Natural killer cell (primary cell): Measurements from ENCODE around the gene MPEG1. TPM values are rescaled to one million over a fixed set of nuclear protein-coding genes. Genes with fewer than 3 reads are reported as not detected.

Source experiments
- ATAC-seq, 3 donors: fragments of 150-1000 bp in 2 of 3; fragments of 200-7000 bp in 1 of 3; cut with Tn5 transposase; 1 replicate in 1 of 3; 2 replicates in 2 of 3; pipeline ENCODE4 v1.10.0; 2021; ENCODE audit warnings: mild to moderate bottlenecking in 2 of 3, moderate library complexity in 2 of 3
- DNase-seq, 2 donors: peaks; one replicate each; pipeline versions ENCODE4 v3.0.0 to v3.0.0-alpha.2; 2013 to 2021; ENCODE audit warnings: mixed read lengths in 1 of 2
- H3K27ac ChIP-seq: one replicate; pipeline ENCODE4 v1.5.1; 2013; ENCODE audit warnings: mild to moderate bottlenecking, low read length
- H3K27me3 ChIP-seq: one replicate; pipeline ENCODE4 v1.6.1; 2013; ENCODE audit warnings: low read length; ENCODE audit not compliant: control insufficient read depth, insufficient read depth
- H3K36me3 ChIP-seq: one replicate; pipeline ENCODE4 v1.6.1; 2013; ENCODE audit warnings: low read length; ENCODE audit not compliant: control insufficient read depth, insufficient read depth
- H3K4me1 ChIP-seq: one replicate; pipeline ENCODE4 v1.6.1; 2013; ENCODE audit warnings: low read length; ENCODE audit not compliant: control insufficient read depth, insufficient read depth
- H3K4me3 ChIP-seq: one replicate; pipeline ENCODE4 v1.5.1; 2013; ENCODE audit warnings: low read length
- H3K9me3 ChIP-seq: one replicate; pipeline ENCODE4 v1.6.1; 2013; ENCODE audit warnings: low read length; ENCODE audit not compliant: control insufficient read depth, insufficient read depth
- H3K27ac Mint-ChIP-seq, 2 donors: one replicate each; pipeline ENCODE4 v1.8.0; 2022; ENCODE audit warnings: mild to moderate bottlenecking in 2 of 2, mixed read lengths in 2 of 2, moderate library complexity in 1 of 2
- H3K27me3 Mint-ChIP-seq, 2 donors: one replicate each; pipeline ENCODE4 v1.8.0; 2022; ENCODE audit warnings: low read depth in 2 of 2, mixed read lengths in 2 of 2
- H3K36me3 Mint-ChIP-seq: one replicate; pipeline ENCODE4 v1.8.0; 2022; ENCODE audit warnings: mixed read lengths
- H3K4me1 Mint-ChIP-seq, 2 donors: one replicate each; pipeline ENCODE4 v1.8.0; 2022; ENCODE audit warnings: mixed read lengths in 2 of 2
- H3K4me3 Mint-ChIP-seq: one replicate; pipeline ENCODE4 v1.8.0; 2022; ENCODE audit warnings: mild to moderate bottlenecking, moderate library complexity, mixed read lengths
- H3K9me3 Mint-ChIP-seq, 2 donors: one replicate each; pipeline ENCODE4 v1.8.0; 2022; ENCODE audit warnings: mixed read lengths in 2 of 2
- WGBS: methylation state at CpG from one replicate; pipeline ENCODE4 v1.1.7; 2013; ENCODE audit warnings: missing lambda C conversion rate; ENCODE audit not compliant: insufficient coverage; 5-methylcytosine and 5-hydroxymethylcytosine counted together
- intact Hi-C: fragments of 100-400 bp; cut with micrococcal nuclease; formaldehyde crosslinking; loops from one replicate; pipeline ENCODE4 v1.14.2; 2022
- total RNA-seq, 4 donors: library from RNA; stranded (reverse); fragments of 120-200 nt in 1 of 4; gene quantifications; one replicate each; pipeline versions ENCODE4 v1.2.3 to v1.2.4, GENCODE V29; 2013 to 2022
- TF ChIP-seq, protein P1 (sequence below): fragments of 200-600 bp; IDR thresholded peaks from one replicate; pipeline ENCODE4 v1.8.0; 2022; ENCODE audit warnings: antibody characterized with exemption

MPEG1 gene
- total RNA-seq, 3 donors from 2014 or later (not counting 1 experiment from before 2014, with no cell fraction given) = 11.1 to 20.0 (median 19.6) TPM

- 75% methylated on average over 1 of the region's 1 CpG for WGBS
- no peak overlapping the region for H3K27ac ChIP-seq
- H3K4me3 Mint-ChIP-seq = no peak overlapping the region
- H3K9me3 Mint-ChIP-seq = no peaks in the 10 kb centered on the region
- H3K36me3 Mint-ChIP-seq = no peaks in the 10 kb centered on the region
- peaks cover 6 to 21% of the 10 kb centered on the region in 2 donors for H3K4me1 Mint-ChIP-seq
- DNase-seq (no peak), ATAC-seq (no peak)
- no peaks in the 10 kb centered on the region for H3K27me3 ChIP-seq
- H3K4me3 ChIP-seq = no peak overlapping the region
- intact Hi-C loops = no loop called here
- peaks cover 12% of the 10 kb centered on the region for H3K4me1 ChIP-seq
- H3K27me3 Mint-ChIP-seq = no peaks in the 10 kb centered on the region
- H3K36me3 ChIP-seq = no peaks in the 10 kb centered on the region
- TF ChIP-seq, protein P1, sequence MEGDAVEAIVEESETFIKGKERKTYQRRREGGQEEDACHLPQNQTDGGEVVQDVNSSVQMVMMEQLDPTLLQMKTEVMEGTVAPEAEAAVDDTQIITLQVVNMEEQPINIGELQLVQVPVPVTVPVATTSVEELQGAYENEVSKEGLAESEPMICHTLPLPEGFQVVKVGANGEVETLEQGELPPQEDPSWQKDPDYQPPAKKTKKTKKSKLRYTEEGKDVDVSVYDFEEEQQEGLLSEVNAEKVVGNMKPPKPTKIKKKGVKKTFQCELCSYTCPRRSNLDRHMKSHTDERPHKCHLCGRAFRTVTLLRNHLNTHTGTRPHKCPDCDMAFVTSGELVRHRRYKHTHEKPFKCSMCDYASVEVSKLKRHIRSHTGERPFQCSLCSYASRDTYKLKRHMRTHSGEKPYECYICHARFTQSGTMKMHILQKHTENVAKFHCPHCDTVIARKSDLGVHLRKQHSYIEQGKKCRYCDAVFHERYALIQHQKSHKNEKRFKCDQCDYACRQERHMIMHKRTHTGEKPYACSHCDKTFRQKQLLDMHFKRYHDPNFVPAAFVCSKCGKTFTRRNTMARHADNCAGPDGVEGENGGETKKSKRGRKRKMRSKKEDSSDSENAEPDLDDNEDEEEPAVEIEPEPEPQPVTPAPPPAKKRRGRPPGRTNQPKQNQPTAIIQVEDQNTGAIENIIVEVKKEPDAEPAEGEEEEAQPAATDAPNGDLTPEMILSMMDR = no peak
- no peak overlapping the region for H3K27ac Mint-ChIP-seq
- no peaks in the 10 kb centered on the region for H3K9me3 ChIP-seq
Observed at GRCh38 chr11:59225017-59225416, 12.3 kb upstream of the MPEG1 start.

DNA sequence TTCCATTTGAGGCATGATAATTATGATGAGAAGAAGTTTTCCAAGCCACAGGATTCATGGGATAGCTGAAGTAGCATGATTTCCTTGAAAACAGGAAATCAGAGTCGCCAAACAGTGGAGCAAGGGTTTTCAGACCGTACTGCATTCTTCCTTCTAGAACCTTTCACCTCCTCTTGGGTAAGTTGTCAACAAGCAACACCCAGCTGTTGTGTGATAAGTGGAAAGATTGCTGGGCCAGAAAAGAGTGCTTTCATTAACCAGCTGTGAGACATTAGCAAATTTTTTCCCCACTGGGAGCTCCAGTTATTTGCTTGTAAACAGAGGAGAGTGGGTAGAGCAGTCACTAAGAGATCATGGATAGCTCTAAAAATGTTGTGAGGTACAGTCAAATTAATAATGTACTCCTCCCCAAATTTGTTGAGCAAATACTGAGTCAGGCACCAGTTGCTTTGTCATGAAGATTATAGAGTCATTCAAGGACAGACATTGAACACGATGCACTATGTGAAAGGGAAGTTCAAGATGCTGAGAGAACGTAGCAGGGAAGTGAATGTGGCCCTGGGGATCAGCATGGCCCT is 11.7 kb upstream of the MPEG1 start:
- no peaks in the 10 kb centered on the region for H3K36me3 ChIP-seq
- H3K27me3 Mint-ChIP-seq = no peaks in the 10 kb centered on the region
- H3K4me1 ChIP-seq = peaks cover 12% of the 10 kb centered on the region
- peak in 2 of 3 donors; percentile 28 to 64 for ATAC-seq
- intact Hi-C loops = no loop called here
- TF ChIP-seq, protein P1 = no peak
- H3K9me3 ChIP-seq = no peaks in the 10 kb centered on the region
- H3K4me3 ChIP-seq = no peak overlapping the region
- H3K27ac ChIP-seq = peak overlapping the region; percentile 26
- H3K9me3 Mint-ChIP-seq = no peaks in the 10 kb centered on the region
- H3K27ac Mint-ChIP-seq = no peak overlapping the region
- H3K4me3 Mint-ChIP-seq = no peak overlapping the region
- H3K4me1 Mint-ChIP-seq = peaks cover 6 to 21% of the 10 kb centered on the region in 2 donors
- WGBS = 32% methylated on average over 4 of the region's 4 CpGs
- no peak for DNase-seq
- H3K27me3 ChIP-seq = no peaks in the 10 kb centered on the region
- H3K36me3 Mint-ChIP-seq = no peaks in the 10 kb centered on the region

DNA sequence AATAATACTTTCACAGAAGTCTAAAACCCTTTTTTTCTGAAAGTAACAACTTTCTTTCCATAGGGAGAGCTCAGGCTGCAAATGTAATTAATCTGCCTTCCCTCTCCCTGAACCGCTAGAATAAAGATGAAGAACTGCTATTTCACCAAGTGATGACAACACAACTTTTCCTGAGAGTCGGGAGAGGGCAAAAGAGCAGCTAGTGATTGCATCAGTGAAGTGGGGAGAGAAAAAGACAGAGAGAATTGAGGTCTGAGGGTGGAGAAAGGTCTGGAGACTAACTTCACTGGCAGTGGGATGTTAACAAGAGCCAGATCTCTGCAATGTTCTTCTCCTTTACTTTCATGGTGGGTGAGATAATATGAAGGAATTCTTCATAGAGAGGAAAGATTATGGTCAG is 10.9 kb upstream of the MPEG1 start:
- H3K9me3 Mint-ChIP-seq = no peaks in the 10 kb centered on the region
- H3K4me3 ChIP-seq = no peak overlapping the region
- H3K27ac ChIP-seq = peak overlapping the region; percentile 46
- no peak overlapping the region for H3K27ac Mint-ChIP-seq
- ATAC-seq (no peak), DNase-seq (no peak)
- no peaks in the 10 kb centered on the region for H3K36me3 ChIP-seq
- peaks cover 12% of the 10 kb centered on the region for H3K4me1 ChIP-seq
- intact Hi-C loops = no loop called here
- no peaks in the 10 kb centered on the region for H3K36me3 Mint-ChIP-seq
- TF ChIP-seq, protein P1 = no peak
- H3K4me3 Mint-ChIP-seq = no peak overlapping the region
- H3K27me3 Mint-ChIP-seq = no peaks in the 10 kb centered on the region
- H3K9me3 ChIP-seq = no peaks in the 10 kb centered on the region
- peaks cover 6 to 21% of the 10 kb centered on the region in 2 donors for H3K4me1 Mint-ChIP-seq
- H3K27me3 ChIP-seq = no peaks in the 10 kb centered on the region
- WGBS = 57% methylated on average over 2 of the region's 2 CpGs

GRCh38 chr11:59223177-59223576 is 10.4 kb upstream of the MPEG1 start:
- Mint-ChIP-seq H3K27me3 (no peaks in the 10 kb centered on the region), H3K36me3 (no peaks in the 10 kb centered on the region), H3K27ac (no peak overlapping the region), H3K9me3 (no peaks in the 10 kb centered on the region), H3K4me1 (peaks cover 6 to 21% of the 10 kb centered on the region in 2 donors), H3K4me3 (no peak overlapping the region)
- Histone ChIP-seq H3K27me3 (no peaks in the 10 kb centered on the region), H3K27ac (peak overlapping the region; percentile 46), H3K9me3 (no peaks in the 10 kb centered on the region), H3K36me3 (no peaks in the 10 kb centered on the region), H3K4me3 (no peak overlapping the region), H3K4me1 (peaks cover 13% of the 10 kb centered on the region)
- 100% methylated on average over 1 of the region's 1 CpG for WGBS
- intact Hi-C loops = no loop called here
- ATAC-seq = no peak
- TF ChIP-seq, protein P1 = no peak
- DNase-seq = no peak
